HepG2 (cell line): ENCODE results near the gene ZBTB9. TPM values are rescaled to one million over a fixed set of nuclear protein-coding genes. Genes with fewer than 3 reads are reported as not detected.

ENCODE experiments used
- ATAC-seq: fragments of 200-7000 bp; cut with Tn5 transposase; 3 replicates; pipeline ENCODE4 v1.9.1; 2020; ENCODE audit warnings: mild to moderate bottlenecking, moderate library complexity
- BruUV-seq: library from RNA; stranded (reverse); fragments of 400-500 nt; replicated peaks from 2 replicates; lab custom pipeline; 2021; lab: Mats Ljungman, UMichigan
- CTCF ChIA-PET: fragments of 300-600 bp; formaldehyde crosslinking; extraction: SDS; loops from one replicate; lab custom pipeline; 2021; ENCODE audit warnings: low total read pairs, inconsistent platforms, low intra/inter-chr PET ratio; lab: Yijun Ruan, JAX
- POLR2A ChIA-PET: fragments of 350-600 bp; sonication (Branson Sonifier 250); formaldehyde crosslinking; loops from one replicate; lab custom pipeline; 2020; ENCODE audit warnings: antibody characterized with exemption, inconsistent platforms; lab: Yijun Ruan, JAX
- DNase-seq: peaks from one replicate; pipeline ENCODE4 v3.0.0-alpha.2; 2015; ENCODE audit warnings: low spot score
- FAIRE-seq: peaks from 3 replicates; lab custom pipeline; 2011; peaks lifted over from hg19 to GRCh38; lab: Jason Lieb, UNC
- H2AFZ ChIP-seq: one replicate; pipeline ENCODE4 v1.6.1; 2011; ENCODE audit warnings: low read length, inconsistent platforms
- H3K27ac ChIP-seq: fragments of 300-600 bp; 3 replicates; pipeline ENCODE4 v1.8.0; 2011; ENCODE audit warnings: mixed run types, mild to moderate bottlenecking, mixed read lengths, low read length, inconsistent platforms; ENCODE audit not compliant: insufficient read depth; ENCODE audit errors: extremely low read length
- H3K27me3 ChIP-seq, 2 experiments: fragments of 200-600 bp in 1 of 2; 2 replicates in 1 of 2; 3 replicates in 1 of 2; pipeline versions ENCODE4 v1.6.0 to v1.8.0; 2011; ENCODE audit warnings: low read length in 2 of 2, mild to moderate bottlenecking in 2 of 2, moderate library complexity in 2 of 2, inconsistent platforms in 1 of 2; ENCODE audit not compliant: insufficient read depth in 2 of 2, control insufficient read depth in 1 of 2
- H3K36me3 ChIP-seq, 2 experiments: fragments of 200-600 bp in 1 of 2; replicated peaks in 1 of 2; 2 replicates in 1 of 2; 3 replicates in 1 of 2; pipeline versions ENCODE4 v1.5.1 to v1.8.0; 2011; ENCODE audit warnings: low read length in 2 of 2, inconsistent platforms in 1 of 2; ENCODE audit not compliant: insufficient read depth in 2 of 2, control insufficient read depth in 1 of 2
- H3K4me1 ChIP-seq: 2 replicates; pipeline ENCODE4 v1.5.1; 2012; ENCODE audit warnings: low read length, inconsistent platforms; ENCODE audit not compliant: insufficient read depth
- H3K4me2 ChIP-seq: 2 replicates; pipeline ENCODE4 v1.6.0; 2011; ENCODE audit warnings: low read depth, low read length, inconsistent platforms
- H3K4me3 ChIP-seq, 3 experiments: fragments of 200-600 bp in 1 of 3; sonication (generic), shearing (Covaris generic) in 1 of 3; replicated peaks in 1 of 3; 2 replicates each; pipeline ENCODE4 v1.5.1; 2011 to 2016; ENCODE audit warnings: low read length in 3 of 3, inconsistent platforms in 2 of 3, low read depth in 2 of 3, mild to moderate bottlenecking in 2 of 3, control low read depth in 1 of 3, mixed read lengths in 1 of 3; ENCODE audit not compliant: insufficient read depth in 1 of 3
- H3K79me2 ChIP-seq: one replicate; pipeline ENCODE4 v1.6.1; 2011; ENCODE audit warnings: low read length, inconsistent platforms; ENCODE audit not compliant: insufficient read depth
- H3K9ac ChIP-seq: 2 replicates; pipeline ENCODE4 v1.6.0; 2011; ENCODE audit warnings: mild to moderate bottlenecking, low read depth, low read length, inconsistent platforms; ENCODE audit not compliant: insufficient read depth
- H3K9me3 ChIP-seq: 2 replicates; pipeline ENCODE4 v1.5.1; 2012; ENCODE audit warnings: mild to moderate bottlenecking, low read length
- H4K20me1 ChIP-seq: 2 replicates; pipeline ENCODE4 v1.6.0; 2011; ENCODE audit warnings: inconsistent platforms, mild to moderate bottlenecking, low read length, moderate library complexity; ENCODE audit not compliant: insufficient read depth
- MBNL3 ChIP-seq: fragments of 250-450 bp; sonication (Bioruptor Pico); conservative IDR thresholded peaks from 2 replicates; pipeline ENCODE4 v1.8.0; 2022; ENCODE audit warnings: mild to moderate bottlenecking, inconsistent platforms
- MYNN ChIP-seq: sonication (generic); formaldehyde crosslinking; IDR thresholded peaks from 2 replicates; pipeline ENCODE4 v1.4.0; 2020; ENCODE audit warnings: mild to moderate bottlenecking, low read depth, missing genetic modification reagents
- RAD21 ChIP-seq: fragments of 450-650 bp; formaldehyde crosslinking; IDR thresholded peaks from 2 replicates; pipeline ENCODE4 v1.5.0; 2020; ENCODE audit warnings: mild to moderate bottlenecking
- RXRB ChIP-seq: IDR thresholded peaks from 2 replicates; pipeline ENCODE4 v1.6.1; 2016; ENCODE audit warnings: borderline replicate concordance, missing genetic modification reagents, missing compliant biosample characterization
- SAFB2 ChIP-seq: sonication (generic); formaldehyde crosslinking; IDR thresholded peaks from 2 replicates; pipeline ENCODE4 v1.5.1; 2020; ENCODE audit warnings: missing genetic modification reagents, low read depth, mild to moderate bottlenecking, borderline replicate concordance
- THAP11 ChIP-seq: IDR thresholded peaks from 2 replicates; pipeline ENCODE4 v1.6.1; 2016; ENCODE audit warnings: missing biosample characterization, missing genetic modification reagents
- ZNF326 ChIP-seq: sonication (generic); formaldehyde crosslinking; IDR thresholded peaks from 2 replicates; pipeline ENCODE4 v1.4.0; 2020; ENCODE audit warnings: missing genetic modification reagents, borderline replicate concordance
- ZNF468 ChIP-seq: sonication (generic); formaldehyde crosslinking; IDR thresholded peaks from 2 replicates; pipeline ENCODE4 v1.8.0; 2022; ENCODE audit warnings: mild to moderate bottlenecking, moderate library complexity, missing genetic modification reagents
- ZNF570 ChIP-seq: sonication (generic); formaldehyde crosslinking; IDR thresholded peaks from 2 replicates; pipeline ENCODE4 v1.4.0; 2020; ENCODE audit warnings: mild to moderate bottlenecking, missing genetic modification reagents, borderline replicate concordance
- ZNF598 ChIP-seq: sonication (generic); formaldehyde crosslinking; IDR thresholded peaks from 2 replicates; pipeline ENCODE4 v1.5.1; 2020; ENCODE audit warnings: mild to moderate bottlenecking, missing genetic modification reagents, borderline replicate concordance
- ZNF7 ChIP-seq: IDR thresholded peaks from 2 replicates; pipeline ENCODE4 v1.6.1; 2016; ENCODE audit warnings: missing biosample characterization, missing genetic modification reagents
- ZSCAN31 ChIP-seq: sonication (generic); formaldehyde crosslinking; IDR thresholded peaks from 2 replicates; pipeline ENCODE4 v1.5.0; 2020; ENCODE audit warnings: low read depth, mild to moderate bottlenecking, missing genetic modification reagents
- WGBS: methylation state at CpG from one replicate; pipeline ENCODE4 v1.1.6; 2017; ENCODE audit warnings: low lambda C conversion rate; 5-methylcytosine and 5-hydroxymethylcytosine counted together
- in situ Hi-C: cut with HindIII; loops from 2 replicates; pipeline ENCODE4 v1.10.0; 2017; ENCODE audit warnings: low pct_unique_long_range_greater_than_20kb; ENCODE audit not compliant: extremely low pct_ligation_motif_present
- intact Hi-C: fragments of 100-400 bp; cut with micrococcal nuclease; formaldehyde crosslinking; loops from one replicate; pipeline ENCODE4 v1.10.0; 2022; ENCODE audit not compliant: unreplicated experiment
- polyA plus RNA-seq, 8 experiments: library from polyadenylated mRNA; depleted of rRNA in 3 of 8; stranded (reverse) in 7 of 8; unstranded in 1 of 8; fragments of >200 nt; fragmentation: Illumina TruSeq in 4 of 8; extraction: Trizol in 4 of 8; gene quantifications; 2 replicates each; pipeline versions ENCODE4 v1.2.1 to v1.2.3, GENCODE V29; 2011 to 2016; ENCODE audit warnings: low read depth in 4 of 8, missing spikeins in 1 of 8, mixed read lengths in 1 of 8; ENCODE audit not compliant: insufficient read depth in 1 of 8
- total RNA-seq, 5 experiments: library from RNA; depleted of rRNA; stranded (reverse); fragments of >200 nt; fragmentation: Illumina TruSeq; extraction: Trizol; gene quantifications; 2 replicates each; pipeline ENCODE4 v1.2.3, GENCODE V29; 2016; ENCODE audit warnings: low read depth in 1 of 5
- TF ChIP-seq, protein P1 (sequence below): sonication (generic); formaldehyde crosslinking; IDR thresholded peaks from 2 replicates; pipeline ENCODE4 v1.4.0; 2020; ENCODE audit warnings: missing genetic modification reagents, low read depth, mild to moderate bottlenecking, borderline replicate concordance
- TF ChIP-seq, protein P2 (sequence below): IDR thresholded peaks from 2 replicates; pipeline ENCODE4 v1.6.1; 2016; ENCODE audit warnings: missing genetic modification reagents, missing compliant biosample characterization
- TF ChIP-seq, protein P3 (sequence below): sonication (generic); formaldehyde crosslinking; IDR thresholded peaks from 2 replicates; pipeline ENCODE4 v1.9.0; 2022; ENCODE audit warnings: low read depth, missing genetic modification reagents
- TF ChIP-seq, protein P4 (sequence below): fragments of 450-650 bp; IDR thresholded peaks from 2 replicates; pipeline ENCODE4 v1.6.1; 2017; ENCODE audit warnings: mild to moderate bottlenecking

ZBTB9 gene
- total and polyA plus RNA-seq, 2 of the 13 experiments (the other 11 are each of a cell fraction or from before 2014, with no cell fraction given), result 5.3 to 9.2 TPM

DNA sequence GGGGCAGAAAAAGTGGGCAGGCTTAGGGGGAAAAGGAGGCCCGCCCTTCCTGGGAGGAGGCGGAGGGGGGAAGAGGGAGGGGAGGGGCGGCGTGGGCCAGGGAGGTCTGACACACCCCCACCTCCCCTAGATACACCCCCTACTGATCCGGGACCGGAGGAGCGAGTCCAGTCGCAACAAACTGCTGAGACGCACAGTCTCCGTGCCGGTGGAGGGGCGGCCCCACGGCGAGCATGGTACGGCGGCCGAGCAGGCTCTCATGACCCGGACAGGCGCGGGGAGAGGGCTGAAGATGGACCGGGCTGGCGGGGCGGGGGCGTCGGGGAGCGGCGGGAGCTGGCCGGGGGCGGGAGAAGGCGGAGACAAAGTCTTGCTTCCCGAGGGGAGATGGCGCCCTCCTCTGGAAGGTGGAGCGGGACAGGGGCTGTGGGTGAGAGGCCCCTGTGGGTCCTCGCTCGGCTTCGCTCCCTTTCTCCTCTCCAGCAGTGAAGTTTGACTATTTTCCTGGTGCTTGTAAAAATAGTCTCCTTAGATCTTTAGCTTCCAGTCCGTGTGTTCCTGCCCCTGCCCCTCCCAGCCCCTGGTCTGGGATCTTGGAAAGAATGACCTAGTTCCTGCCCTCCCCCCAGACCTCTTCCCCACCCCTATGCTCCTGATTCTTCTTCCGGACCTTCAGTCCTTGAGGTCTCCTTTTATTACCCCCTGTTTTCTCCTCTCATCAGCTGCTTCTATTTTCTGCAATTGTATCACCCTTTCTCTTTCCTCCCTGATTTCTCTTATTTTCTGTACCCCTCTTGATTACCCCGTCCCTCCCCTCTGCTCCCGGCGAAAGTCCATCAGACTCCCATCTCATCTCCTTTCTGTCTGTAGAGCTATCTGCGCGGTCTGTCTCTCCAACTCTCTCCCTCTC lies 28.5 kb upstream of the ZBTB9 start:
- ATAC-seq (peak; percentile 76), FAIRE-seq (peak; percentile 72), DNase-seq (peak; percentile 73)
- H3K4me3 ChIP-seq, result peak overlapping the region; percentile 68 to 74 (median 74)
- H3K27ac ChIP-seq, result peak overlapping the region; percentile 46
- H3K27me3 ChIP-seq, result peaks cover 2 to 35% of the 10 kb centered on the region in 2 experiments; a peak in 3 of 5 replicates
- H3K4me1 ChIP-seq, result peaks cover 51% of the 10 kb centered on the region
- H3K36me3 ChIP-seq, result no peaks in the 10 kb centered on the region
- no peaks in the 10 kb centered on the region for H4K20me1 ChIP-seq
- ChIA-PET CTCF (interaction anchor here (1.1 to 3.1 kb wide), 2 partner anchors 35 to 146 kb away, joined by 7 to 19 read pairs; partner anchors contain the start of gene KIFC1), POLR2A (interaction anchor here (0.6 to 1.8 kb wide), 13 partner anchors 7 to 1192 kb away, joined by 3 to 13 read pairs (median 4); partner anchors contain the start of genes BAK1, CUTA, PHF1 and UQCC2)
- in situ Hi-C loops, result no loop called here
- H3K9me3 ChIP-seq, result no peaks in the 10 kb centered on the region
- peak overlapping the region; percentile 71 for H2AFZ ChIP-seq
- intact Hi-C loops, result no loop called here
- WGBS, result 2% methylated on average over 19 of the region's 43 CpGs
- BruUV-seq, result no TSS peak
- no peaks in the 10 kb centered on the region for H3K79me2 ChIP-seq
- peak overlapping the region; percentile 70 for H3K9ac ChIP-seq
- H3K4me2 ChIP-seq, result peak overlapping the region; percentile 98
- no peak for TF ChIP-seq ZNF468 (CRISPR knock-in tag)
- TF ChIP-seq SAFB2, result no peak
- no peak for TF ChIP-seq MBNL3 (CRISPR knock-in tag)
- peak; percentile 72 for TF ChIP-seq RAD21 (CRISPR knock-in tag)
- TF ChIP-seq ZNF326 (CRISPR knock-in tag), result no peak
- TF ChIP-seq ZNF570 (CRISPR knock-in tag), result no peak
- peak; percentile 59 for TF ChIP-seq RXRB (CRISPR knock-in tag)
- TF ChIP-seq, protein P1, sequence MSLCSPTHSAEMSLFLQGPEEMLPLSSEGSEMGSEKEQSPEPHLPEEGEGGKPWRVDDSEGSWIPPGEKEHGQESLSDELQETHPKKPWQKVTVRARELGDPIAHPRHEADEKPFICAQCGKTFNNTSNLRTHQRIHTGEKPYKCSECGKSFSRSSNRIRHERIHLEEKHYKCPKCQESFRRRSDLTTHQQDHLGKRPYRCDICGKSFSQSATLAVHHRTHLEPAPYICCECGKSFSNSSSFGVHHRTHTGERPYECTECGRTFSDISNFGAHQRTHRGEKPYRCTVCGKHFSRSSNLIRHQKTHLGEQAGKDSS (CRISPR knock-in tag), result 0 out of 2 replicates have a peak, but pooled peaks have one; percentile 25
- TF ChIP-seq ZNF7 (CRISPR knock-in tag), result no peak
- TF ChIP-seq ZSCAN31 (CRISPR knock-in tag), result no peak
- TF ChIP-seq THAP11 (CRISPR knock-in tag), result peak; percentile 74
- no peak for TF ChIP-seq ZNF598 (CRISPR knock-in tag)
- TF ChIP-seq MYNN (CRISPR knock-in tag), result 0 out of 2 replicates have a peak, but pooled peaks have one; percentile 35
- TF ChIP-seq, protein P2, sequence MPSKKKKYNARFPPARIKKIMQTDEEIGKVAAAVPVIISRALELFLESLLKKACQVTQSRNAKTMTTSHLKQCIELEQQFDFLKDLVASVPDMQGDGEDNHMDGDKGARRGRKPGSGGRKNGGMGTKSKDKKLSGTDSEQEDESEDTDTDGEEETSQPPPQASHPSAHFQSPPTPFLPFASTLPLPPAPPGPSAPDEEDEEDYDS (CRISPR knock-in tag), result peak; percentile 28; the same call in 1 of the 2 replicates
- TF ChIP-seq, protein P3, sequence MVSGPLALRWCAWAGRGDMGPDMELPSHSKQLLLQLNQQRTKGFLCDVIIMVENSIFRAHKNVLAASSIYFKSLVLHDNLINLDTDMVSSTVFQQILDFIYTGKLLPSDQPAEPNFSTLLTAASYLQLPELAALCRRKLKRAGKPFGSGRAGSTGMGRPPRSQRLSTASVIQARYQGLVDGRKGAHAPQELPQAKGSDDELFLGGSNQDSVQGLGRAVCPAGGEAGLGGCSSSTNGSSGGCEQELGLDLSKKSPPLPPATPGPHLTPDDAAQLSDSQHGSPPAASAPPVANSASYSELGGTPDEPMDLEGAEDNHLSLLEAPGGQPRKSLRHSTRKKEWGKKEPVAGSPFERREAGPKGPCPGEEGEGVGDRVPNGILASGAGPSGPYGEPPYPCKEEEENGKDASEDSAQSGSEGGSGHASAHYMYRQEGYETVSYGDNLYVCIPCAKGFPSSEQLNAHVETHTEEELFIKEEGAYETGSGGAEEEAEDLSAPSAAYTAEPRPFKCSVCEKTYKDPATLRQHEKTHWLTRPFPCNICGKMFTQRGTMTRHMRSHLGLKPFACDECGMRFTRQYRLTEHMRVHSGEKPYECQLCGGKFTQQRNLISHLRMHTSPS (CRISPR knock-in tag), result no peak
- TF ChIP-seq, protein P4, sequence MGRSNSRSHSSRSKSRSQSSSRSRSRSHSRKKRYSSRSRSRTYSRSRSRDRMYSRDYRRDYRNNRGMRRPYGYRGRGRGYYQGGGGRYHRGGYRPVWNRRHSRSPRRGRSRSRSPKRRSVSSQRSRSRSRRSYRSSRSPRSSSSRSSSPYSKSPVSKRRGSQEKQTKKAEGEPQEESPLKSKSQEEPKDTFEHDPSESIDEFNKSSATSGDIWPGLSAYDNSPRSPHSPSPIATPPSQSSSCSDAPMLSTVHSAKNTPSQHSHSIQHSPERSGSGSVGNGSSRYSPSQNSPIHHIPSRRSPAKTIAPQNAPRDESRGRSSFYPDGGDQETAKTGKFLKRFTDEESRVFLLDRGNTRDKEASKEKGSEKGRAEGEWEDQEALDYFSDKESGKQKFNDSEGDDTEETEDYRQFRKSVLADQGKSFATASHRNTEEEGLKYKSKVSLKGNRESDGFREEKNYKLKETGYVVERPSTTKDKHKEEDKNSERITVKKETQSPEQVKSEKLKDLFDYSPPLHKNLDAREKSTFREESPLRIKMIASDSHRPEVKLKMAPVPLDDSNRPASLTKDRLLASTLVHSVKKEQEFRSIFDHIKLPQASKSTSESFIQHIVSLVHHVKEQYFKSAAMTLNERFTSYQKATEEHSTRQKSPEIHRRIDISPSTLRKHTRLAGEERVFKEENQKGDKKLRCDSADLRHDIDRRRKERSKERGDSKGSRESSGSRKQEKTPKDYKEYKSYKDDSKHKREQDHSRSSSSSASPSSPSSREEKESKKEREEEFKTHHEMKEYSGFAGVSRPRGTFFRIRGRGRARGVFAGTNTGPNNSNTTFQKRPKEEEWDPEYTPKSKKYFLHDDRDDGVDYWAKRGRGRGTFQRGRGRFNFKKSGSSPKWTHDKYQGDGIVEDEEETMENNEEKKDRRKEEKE, result no peak
